Measurements from ENCODE around the gene CPTP. TPM values are rescaled to one million over a fixed set of nuclear protein-coding genes. Genes with fewer than 3 reads are reported as not detected.

The CPTP gene
- total and polyA plus RNA-seq, 10 of the 15 experiments (the other 5 are each of a cell fraction or from before 2014, with no cell fraction given) = 0.06 to 24.3 (median 10.0) TPM

DNA sequence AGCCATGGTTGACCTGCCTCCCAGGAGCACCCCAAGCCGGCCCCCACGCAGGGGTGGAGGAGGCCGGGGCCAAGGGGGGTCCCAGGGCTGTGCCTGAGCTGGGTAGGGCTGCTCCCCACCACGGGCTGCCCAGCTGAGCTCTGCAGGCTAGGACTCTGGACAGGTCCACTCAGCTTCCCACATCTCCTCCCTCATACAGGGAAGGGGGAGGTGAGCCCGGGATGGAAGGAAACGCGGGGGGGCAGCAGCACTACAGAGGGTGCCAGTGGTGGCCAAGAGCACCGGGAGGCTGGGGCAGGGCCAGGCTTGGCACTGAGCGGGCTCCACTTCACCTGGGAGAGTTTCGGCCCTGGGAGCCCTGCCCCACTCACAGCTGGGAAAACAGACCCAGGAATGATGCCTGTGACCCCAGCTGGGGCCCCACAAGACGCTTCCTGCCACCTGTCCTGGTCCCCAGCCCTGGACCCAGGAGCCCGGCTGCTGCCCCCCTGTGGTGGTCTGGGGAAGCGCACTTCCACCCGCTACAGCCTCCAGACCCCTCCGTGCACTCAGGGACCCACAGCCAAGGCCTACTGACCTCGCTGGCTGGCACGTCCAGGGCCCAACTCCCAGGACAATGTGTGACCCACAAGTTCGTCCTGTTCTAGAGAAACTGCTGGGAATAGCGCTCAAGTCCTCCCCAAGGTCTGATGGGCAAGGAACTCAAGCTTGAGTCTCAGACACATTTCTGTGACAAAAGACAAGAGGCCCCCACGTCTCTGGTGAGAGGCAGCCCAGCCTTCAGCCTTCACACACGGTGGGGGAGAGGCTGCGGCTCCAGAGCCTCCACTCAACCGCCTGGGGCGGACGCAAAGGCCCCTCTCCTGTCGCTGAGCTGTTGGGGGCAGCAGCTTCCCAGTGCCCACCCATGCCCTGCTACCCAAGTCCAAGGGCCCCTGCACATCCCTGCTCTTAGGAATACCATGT is 47.4 kb downstream of the CPTP start (continued):
- TF ChIP-seq BCL3 (IDR thresholded peaks at IDR 0.05; ENCODE audit: borderline replicate concordance, insufficient read depth, low read depth, low read length, poor library complexity, severe bottlenecking) (no peak), RUNX3 (IDR thresholded peaks at IDR 0.05; ENCODE audit: low read length) (peak; percentile 36; the same call in 1 of the 2 replicates), IKZF2 (IDR thresholded peaks at IDR 0.05) (peak in 1 of 2 experiments; percentile 19; a peak in 2 of 4 replicates), NKRF (conservative IDR thresholded peaks at IDR 0.05) (peak; percentile 36; the same call in 1 of the 2 replicates), IKZF1 (conservative IDR thresholded peaks at IDR 0.05) (peak; percentile 75), SMC3 (IDR thresholded peaks at IDR 0.05; ENCODE audit: borderline replicate concordance, low read length) (peak; percentile 63), NR2C1 (IDR thresholded peaks at IDR 0.05) (no peak), DPF2 (IDR thresholded peaks at IDR 0.05) (0 out of 2 replicates have a peak, but pooled peaks have one; percentile 27), TCF3 (IDR thresholded peaks at IDR 0.05; ENCODE audit: borderline replicate concordance, insufficient read depth, low read depth, low read length) (peak; percentile 92)
- TF ChIP-seq, protein P1, sequence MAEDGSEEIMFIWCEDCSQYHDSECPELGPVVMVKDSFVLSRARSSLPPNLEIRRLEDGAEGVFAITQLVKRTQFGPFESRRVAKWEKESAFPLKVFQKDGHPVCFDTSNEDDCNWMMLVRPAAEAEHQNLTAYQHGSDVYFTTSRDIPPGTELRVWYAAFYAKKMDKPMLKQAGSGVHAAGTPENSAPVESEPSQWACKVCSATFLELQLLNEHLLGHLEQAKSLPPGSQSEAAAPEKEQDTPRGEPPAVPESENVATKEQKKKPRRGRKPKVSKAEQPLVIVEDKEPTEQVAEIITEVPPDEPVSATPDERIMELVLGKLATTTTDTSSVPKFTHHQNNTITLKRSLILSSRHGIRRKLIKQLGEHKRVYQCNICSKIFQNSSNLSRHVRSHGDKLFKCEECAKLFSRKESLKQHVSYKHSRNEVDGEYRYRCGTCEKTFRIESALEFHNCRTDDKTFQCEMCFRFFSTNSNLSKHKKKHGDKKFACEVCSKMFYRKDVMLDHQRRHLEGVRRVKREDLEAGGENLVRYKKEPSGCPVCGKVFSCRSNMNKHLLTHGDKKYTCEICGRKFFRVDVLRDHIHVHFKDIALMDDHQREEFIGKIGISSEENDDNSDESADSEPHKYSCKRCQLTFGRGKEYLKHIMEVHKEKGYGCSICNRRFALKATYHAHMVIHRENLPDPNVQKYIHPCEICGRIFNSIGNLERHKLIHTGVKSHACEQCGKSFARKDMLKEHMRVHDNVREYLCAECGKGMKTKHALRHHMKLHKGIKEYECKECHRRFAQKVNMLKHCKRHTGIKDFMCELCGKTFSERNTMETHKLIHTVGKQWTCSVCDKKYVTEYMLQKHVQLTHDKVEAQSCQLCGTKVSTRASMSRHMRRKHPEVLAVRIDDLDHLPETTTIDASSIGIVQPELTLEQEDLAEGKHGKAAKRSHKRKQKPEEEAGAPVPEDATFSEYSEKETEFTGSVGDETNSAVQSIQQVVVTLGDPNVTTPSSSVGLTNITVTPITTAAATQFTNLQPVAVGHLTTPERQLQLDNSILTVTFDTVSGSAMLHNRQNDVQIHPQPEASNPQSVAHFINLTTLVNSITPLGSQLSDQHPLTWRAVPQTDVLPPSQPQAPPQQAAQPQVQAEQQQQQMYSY (CRISPR knock-in tag; IDR thresholded peaks at IDR 0.05) = no peak
- TF ChIP-seq, protein P2, sequence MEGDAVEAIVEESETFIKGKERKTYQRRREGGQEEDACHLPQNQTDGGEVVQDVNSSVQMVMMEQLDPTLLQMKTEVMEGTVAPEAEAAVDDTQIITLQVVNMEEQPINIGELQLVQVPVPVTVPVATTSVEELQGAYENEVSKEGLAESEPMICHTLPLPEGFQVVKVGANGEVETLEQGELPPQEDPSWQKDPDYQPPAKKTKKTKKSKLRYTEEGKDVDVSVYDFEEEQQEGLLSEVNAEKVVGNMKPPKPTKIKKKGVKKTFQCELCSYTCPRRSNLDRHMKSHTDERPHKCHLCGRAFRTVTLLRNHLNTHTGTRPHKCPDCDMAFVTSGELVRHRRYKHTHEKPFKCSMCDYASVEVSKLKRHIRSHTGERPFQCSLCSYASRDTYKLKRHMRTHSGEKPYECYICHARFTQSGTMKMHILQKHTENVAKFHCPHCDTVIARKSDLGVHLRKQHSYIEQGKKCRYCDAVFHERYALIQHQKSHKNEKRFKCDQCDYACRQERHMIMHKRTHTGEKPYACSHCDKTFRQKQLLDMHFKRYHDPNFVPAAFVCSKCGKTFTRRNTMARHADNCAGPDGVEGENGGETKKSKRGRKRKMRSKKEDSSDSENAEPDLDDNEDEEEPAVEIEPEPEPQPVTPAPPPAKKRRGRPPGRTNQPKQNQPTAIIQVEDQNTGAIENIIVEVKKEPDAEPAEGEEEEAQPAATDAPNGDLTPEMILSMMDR (IDR thresholded peaks at IDR 0.05 in 2 of 3, conservative IDR thresholded peaks at IDR 0.05 in 1 of 3; ENCODE audit: control insufficient read depth in 2 of 3, extremely low read depth in 1 of 3, insufficient read depth in 1 of 3, low read depth in 3 of 3, low read length in 3 of 3) = peak; percentile 79 to 95 (median 93)

Data from GM12878 (cell line).